Sigmoid colon (tissue), 3 donors: ENCODE data around the gene TCEANC.

ENCODE experiments used
- CTCF ChIP-seq, 4 experiments: fragments of 450-650 bp in 3 of 4; fragments of 200-600 bp in 1 of 4; IDR thresholded peaks; one replicate each; pipeline ENCODE4 v1.5.1; 2016 to 2019; ENCODE audit warnings: antibody characterized with exemption in 4 of 4, mild to moderate bottlenecking in 3 of 4, moderate library complexity in 2 of 4
- POLR2A ChIP-seq, 2 donors: fragments of 450-650 bp; IDR thresholded peaks; one replicate each; pipeline ENCODE4 v1.6.1; 2016; ENCODE audit warnings: antibody characterized with exemption in 2 of 2, mild to moderate bottlenecking in 2 of 2, moderate library complexity in 2 of 2

GRCh38 chrX:13645464-13646153, 7.3 kb upstream of the TCEANC start:
- no peak for TF ChIP-seq CTCF (IDR thresholded peaks at IDR 0.05)
- TF ChIP-seq POLR2A (IDR thresholded peaks at IDR 0.05) = no peak
